ENCODE data around the gene CEMIP2. TPM values are rescaled to one million over a fixed set of nuclear protein-coding genes. Genes with fewer than 3 reads are reported as not detected.

Gene CEMIP2
- polyA plus RNA-seq, 1 of the 3 experiments (the other 2 are of a cell fraction) = 39.8 TPM

DNA sequence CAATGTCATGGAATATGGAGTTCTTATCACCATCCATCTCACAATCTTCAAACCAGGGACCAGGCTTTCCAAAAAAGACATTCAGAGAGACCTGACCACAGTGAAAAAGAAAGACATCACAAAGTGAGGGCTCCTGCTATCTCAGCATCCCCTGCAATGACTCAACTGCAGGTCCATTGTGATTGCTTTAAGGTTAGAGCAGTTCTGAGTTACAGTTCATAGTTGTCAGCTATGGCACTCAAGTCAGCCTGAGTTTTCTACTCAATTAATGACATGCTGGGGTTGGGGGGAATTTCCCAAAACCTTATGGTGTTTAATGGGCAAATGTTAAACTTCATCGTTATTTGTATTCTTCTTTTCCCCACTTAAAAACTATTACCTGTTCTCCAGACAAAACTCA lies 58.9 kb downstream of the CEMIP2 start:
- no peak for DNase-seq
- Histone ChIP-seq H3K4me1 (ENCODE audit: control insufficient read depth in 1 of 2, insufficient read depth in 2 of 2, low read depth in 1 of 2, low read length in 1 of 2) (no peaks in the 10 kb centered on the region), H3K27me3 (ENCODE audit: insufficient read depth) (no peaks in the 10 kb centered on the region), H3K9me2 (no peaks in the 10 kb centered on the region), H3F3A (replicated peaks; ENCODE audit: insufficient read depth) (peaks cover 4% of the 10 kb centered on the region), H3K79me2 (ENCODE audit: insufficient read depth) (no peaks in the 10 kb centered on the region), H4K20me1 (ENCODE audit: insufficient read depth) (no peaks in the 10 kb centered on the region), H3K27ac (ENCODE audit: low read depth in 2 of 2, low read length in 1 of 2) (no peak overlapping the region), H3K4me3 (ENCODE audit: low read depth in 2 of 2, low read length in 1 of 2) (no peak overlapping the region), H3K9ac (no peak overlapping the region), H3K36me3 (replicated peaks in 1 of 2; ENCODE audit: control insufficient read depth in 1 of 2, insufficient read depth in 2 of 2, low read length in 1 of 2) (peaks cover 27 to 39% of the 10 kb centered on the region in 2 experiments), H2AFZ (ENCODE audit: low read depth) (no peak overlapping the region), H3K9me3 (no peaks in the 10 kb centered on the region), H3K4me2 (no peak overlapping the region)
- WGBS (ENCODE audit: low lambda C conversion rate) = 29% methylated on average over 1 of the region's 1 CpG
- POLR2A ChIA-PET = no interaction called here
- CTCF ChIA-PET = interaction anchor here (1.6 kb wide), 1 partner anchor 105 kb away, joined by 3 read pairs; no protein-coding TSS in a partner anchor
- TF ChIP-seq CHD2 (IDR thresholded peaks at IDR 0.05; ENCODE audit: low read length, partially characterized antibody) (no peak), RFX5 (IDR thresholded peaks at IDR 0.05; ENCODE audit: low read length) (no peak), USF2 (IDR thresholded peaks at IDR 0.05; ENCODE audit: borderline replicate concordance, low read depth, low read length) (no peak), EP300 (IDR thresholded peaks at IDR 0.05; ENCODE audit: borderline replicate concordance in 1 of 2, low read depth in 1 of 2, low read length in 1 of 2) (no peak), PBX3 (IDR thresholded peaks at IDR 0.05) (no peak), FOXJ3 (CRISPR knock-in tag; IDR thresholded peaks at IDR 0.05) (no peak), FOXM1 (IDR thresholded peaks at IDR 0.05; ENCODE audit: low read depth) (no peak), FOSL2 (IDR thresholded peaks at IDR 0.05; ENCODE audit: borderline replicate concordance, low read depth) (no peak), TCF12 (IDR thresholded peaks at IDR 0.05) (no peak), CTCF (IDR thresholded peaks at IDR 0.05) (no peak), GABPA (IDR thresholded peaks at IDR 0.05; ENCODE audit: low read depth) (no peak), RXRA (IDR thresholded peaks at IDR 0.05; ENCODE audit: borderline replicate concordance, low read depth) (no peak), MEF2A (IDR thresholded peaks at IDR 0.05; ENCODE audit: borderline replicate concordance, low read depth) (no peak), NFIC (IDR thresholded peaks at IDR 0.05; ENCODE audit: borderline replicate concordance) (no peak), POLR2AphosphoS5 (IDR thresholded peaks at IDR 0.05; ENCODE audit: low read depth, low read length) (no peak)

DNA sequence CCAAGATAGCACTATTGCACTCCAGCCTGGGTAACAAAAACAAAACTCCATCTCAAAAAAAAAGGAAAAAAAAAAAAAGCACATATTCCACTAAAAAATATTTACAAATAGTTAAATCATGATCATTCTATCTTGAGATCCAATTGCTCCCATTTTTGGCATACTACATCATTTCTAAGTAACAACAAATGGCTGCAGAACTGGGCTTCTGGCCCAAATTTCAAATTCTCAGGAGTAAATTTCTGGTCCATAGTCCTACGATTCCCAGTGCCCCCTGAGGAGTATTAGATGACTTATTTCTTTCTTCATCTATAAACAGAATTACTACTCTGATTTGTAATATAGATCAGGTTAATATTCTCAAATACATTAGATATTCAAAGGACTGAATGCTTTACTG lies 62.1 kb downstream of the CEMIP2 start:
- POLR2A ChIA-PET = no interaction called here
- Histone ChIP-seq H4K20me1 (ENCODE audit: insufficient read depth) (no peaks in the 10 kb centered on the region), H3K27ac (ENCODE audit: low read depth in 2 of 2, low read length in 1 of 2) (no peak overlapping the region), H3K9ac (no peak overlapping the region), H3K4me1 (ENCODE audit: control insufficient read depth in 1 of 2, insufficient read depth in 2 of 2, low read depth in 1 of 2, low read length in 1 of 2) (no peaks in the 10 kb centered on the region), H3K27me3 (ENCODE audit: insufficient read depth) (no peaks in the 10 kb centered on the region), H2AFZ (ENCODE audit: low read depth) (no peak overlapping the region), H3K36me3 (replicated peaks in 1 of 2; ENCODE audit: control insufficient read depth in 1 of 2, insufficient read depth in 2 of 2, low read length in 1 of 2) (peaks cover 15 to 26% of the 10 kb centered on the region in 2 experiments), H3K79me2 (ENCODE audit: insufficient read depth) (no peaks in the 10 kb centered on the region), H3K4me2 (no peak overlapping the region), H3K9me2 (no peaks in the 10 kb centered on the region), H3F3A (replicated peaks; ENCODE audit: insufficient read depth) (peaks cover 4% of the 10 kb centered on the region), H3K9me3 (no peaks in the 10 kb centered on the region), H3K4me3 (ENCODE audit: low read depth in 2 of 2, low read length in 1 of 2) (no peak overlapping the region)
- CTCF ChIA-PET = interaction anchor here (1.1 kb wide), 1 partner anchor 10 kb away, joined by 4 read pairs; no protein-coding TSS in a partner anchor
- no peak for DNase-seq
- no peak for TF ChIP-seq ELF1 (IDR thresholded peaks at IDR 0.05)
- no peak for TF ChIP-seq TEAD4 (IDR thresholded peaks at IDR 0.05; ENCODE audit: borderline replicate concordance, insufficient read depth)
- TF ChIP-seq RAD21 (IDR thresholded peaks at IDR 0.05; ENCODE audit: low read length) = no peak
- no peak for TF ChIP-seq POLR2AphosphoS5 (IDR thresholded peaks at IDR 0.05; ENCODE audit: low read depth, low read length)
- TF ChIP-seq EZH2phosphoT487 (IDR thresholded peaks at IDR 0.05; ENCODE audit: borderline replicate concordance, low read depth) = no peak
- WGBS (ENCODE audit: low lambda C conversion rate) = 44% methylated on average over 1 of the region's 1 CpG
